Measurements from ENCODE around the gene NAT10.

NAT10 gene

GRCh38 chr11:34161812-34162492 is 56.5 kb downstream of the NAT10 start:
- TF ChIP-seq CTCF (IDR thresholded peaks at IDR 0.05) = no peak

GRCh38 chr11:34162493-34162820 is 57.0 kb downstream of the NAT10 start:
- TF ChIP-seq CTCF (IDR thresholded peaks at IDR 0.05) = no peak

- no peak for TF ChIP-seq CTCF (IDR thresholded peaks at IDR 0.05)
Observed at GRCh38 chr11:34162856-34163255, 57.4 kb downstream of the NAT10 start.

GRCh38 chr11:34165121-34165520 is 59.7 kb downstream of the NAT10 start:
- no peak for TF ChIP-seq CTCF (IDR thresholded peaks at IDR 0.05)

- TF ChIP-seq CTCF (IDR thresholded peaks at IDR 0.05) = no peak
Observed at GRCh38 chr11:34165786-34166555, 60.5 kb downstream of the NAT10 start.

- no peak for TF ChIP-seq CTCF (IDR thresholded peaks at IDR 0.05)
Observed at GRCh38 chr11:34166806-34167740, 61.6 kb downstream of the NAT10 start.

GRCh38 chr11:34167961-34168360 is 62.5 kb downstream of the NAT10 start:
- no peak for TF ChIP-seq CTCF (IDR thresholded peaks at IDR 0.05)
